Placental pericyte (primary cell): Measurements from ENCODE around the gene SAV1. TPM values are rescaled to one million over a fixed set of nuclear protein-coding genes. Genes with fewer than 3 reads are reported as not detected.

Experiments used
- small RNA-seq: library from RNA; depleted of rRNA; stranded (forward); fragments of <200 nt; gene quantifications from one replicate; pipeline ENCODE3, GENCODE V24; 2012; ENCODE audit warnings: low replicate concordance
- total RNA-seq: library from RNA; depleted of rRNA; stranded (reverse); fragments of >200 nt; gene quantifications from 2 replicates; pipeline ENCODE4 v1.2.3, GENCODE V29; 2012

SAV1 gene
- total RNA-seq = 25.8 and 47.2 TPM in 2 replicates

DNA sequence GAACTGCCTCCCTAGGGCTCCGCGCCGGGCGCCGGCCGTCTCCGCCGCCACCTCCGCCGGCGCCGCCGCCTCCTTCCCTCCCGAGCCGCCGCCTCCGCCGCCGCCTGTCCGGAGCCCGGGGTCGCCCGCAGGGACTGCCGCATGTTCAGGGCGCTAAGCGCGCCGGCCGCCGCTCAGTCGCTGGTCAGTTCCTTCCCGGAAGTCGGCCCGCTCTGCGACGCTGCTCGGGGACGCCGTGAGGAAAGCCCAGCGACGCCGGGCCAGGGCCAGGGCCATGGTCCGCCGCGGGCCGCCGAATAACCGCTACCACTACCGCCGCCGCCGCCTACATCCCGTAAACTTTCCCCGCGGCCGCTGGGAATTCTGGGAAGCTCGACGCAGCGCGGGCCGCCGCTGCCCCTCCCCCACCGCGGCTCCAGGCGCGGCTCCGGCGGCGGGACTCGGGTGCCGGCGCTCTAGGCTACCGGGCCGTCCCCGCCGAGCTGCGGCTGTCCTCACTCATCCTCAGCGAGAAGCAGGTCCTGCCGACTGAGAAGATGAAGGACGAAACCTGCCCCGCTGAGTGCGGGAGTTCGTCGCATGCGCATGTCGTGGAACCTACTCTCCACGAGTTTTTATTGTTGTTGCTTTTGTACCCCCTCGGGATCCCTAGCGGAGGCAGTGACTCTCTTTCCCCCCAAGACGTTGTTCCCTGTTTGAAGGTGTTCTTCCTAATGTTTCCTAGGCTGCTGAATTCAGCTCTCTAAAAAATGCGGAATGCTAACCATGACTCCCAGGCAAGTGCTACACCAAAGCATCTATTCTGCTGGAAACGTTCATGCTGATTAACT is at the start of gene SAV1:
Gene SAV1, minus strand, starts transcription at position 311 of the 830 bp plus-strand sequence. CDS start 339 bp downstream, outside the sequence.

Small RNAs within 50 kb of the gene (small RNA-seq; reads per million reads assigned to genes)
- gene RN7SL452P = not detected

Other genes starting within 250 kb of the SAV1 start
- 86.0 and 97.2 TPM in 2 replicates for gene MAP4K5, start 135.7 kb downstream of the SAV1 start, total RNA-seq
- gene ATL1, start 108.2 kb downstream of the SAV1 start, total RNA-seq = 0.66 and 8.4 TPM in 2 replicates
- gene NIN, start 162.9 kb upstream of the SAV1 start, total RNA-seq = 55.7 and 84.5 TPM in 2 replicates
- not detected in 2 replicates for gene ABHD12B, start 203.7 kb upstream of the SAV1 start, total RNA-seq